Measurements from ENCODE around the gene ARID5B.

GRCh38 chr10:61950449-61951143 lies 49.1 kb downstream of the ARID5B start:
- TF ChIP-seq, protein P1, sequence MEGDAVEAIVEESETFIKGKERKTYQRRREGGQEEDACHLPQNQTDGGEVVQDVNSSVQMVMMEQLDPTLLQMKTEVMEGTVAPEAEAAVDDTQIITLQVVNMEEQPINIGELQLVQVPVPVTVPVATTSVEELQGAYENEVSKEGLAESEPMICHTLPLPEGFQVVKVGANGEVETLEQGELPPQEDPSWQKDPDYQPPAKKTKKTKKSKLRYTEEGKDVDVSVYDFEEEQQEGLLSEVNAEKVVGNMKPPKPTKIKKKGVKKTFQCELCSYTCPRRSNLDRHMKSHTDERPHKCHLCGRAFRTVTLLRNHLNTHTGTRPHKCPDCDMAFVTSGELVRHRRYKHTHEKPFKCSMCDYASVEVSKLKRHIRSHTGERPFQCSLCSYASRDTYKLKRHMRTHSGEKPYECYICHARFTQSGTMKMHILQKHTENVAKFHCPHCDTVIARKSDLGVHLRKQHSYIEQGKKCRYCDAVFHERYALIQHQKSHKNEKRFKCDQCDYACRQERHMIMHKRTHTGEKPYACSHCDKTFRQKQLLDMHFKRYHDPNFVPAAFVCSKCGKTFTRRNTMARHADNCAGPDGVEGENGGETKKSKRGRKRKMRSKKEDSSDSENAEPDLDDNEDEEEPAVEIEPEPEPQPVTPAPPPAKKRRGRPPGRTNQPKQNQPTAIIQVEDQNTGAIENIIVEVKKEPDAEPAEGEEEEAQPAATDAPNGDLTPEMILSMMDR (IDR thresholded peaks at IDR 0.05; ENCODE audit: extremely low read depth in 1 of 2, insufficient read depth in 1 of 2, low read depth in 1 of 2, low read length in 2 of 2), result no peak
- no peak for TF ChIP-seq EZH2 (IDR thresholded peaks at IDR 0.05; ENCODE audit: borderline replicate concordance, low read depth, low read length, severe bottlenecking)
- no peak for TF ChIP-seq POLR2A (IDR thresholded peaks at IDR 0.05; ENCODE audit: low read depth, low read length)
- TF ChIP-seq, protein P2, sequence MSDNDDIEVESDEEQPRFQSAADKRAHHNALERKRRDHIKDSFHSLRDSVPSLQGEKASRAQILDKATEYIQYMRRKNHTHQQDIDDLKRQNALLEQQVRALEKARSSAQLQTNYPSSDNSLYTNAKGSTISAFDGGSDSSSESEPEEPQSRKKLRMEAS (IDR thresholded peaks at IDR 0.05; ENCODE audit: insufficient read depth, insufficient read length), result no peak

Data from endothelial cell of umbilical vein (primary cell).